Measurements from ENCODE around the gene IFIT1B.
"Not testable (repeated sequence)": the region's sequence is repeated elsewhere in the genome, so short reads cannot be mapped to it uniquely, and the experiment has no call there.

IFIT1B gene

DNA sequence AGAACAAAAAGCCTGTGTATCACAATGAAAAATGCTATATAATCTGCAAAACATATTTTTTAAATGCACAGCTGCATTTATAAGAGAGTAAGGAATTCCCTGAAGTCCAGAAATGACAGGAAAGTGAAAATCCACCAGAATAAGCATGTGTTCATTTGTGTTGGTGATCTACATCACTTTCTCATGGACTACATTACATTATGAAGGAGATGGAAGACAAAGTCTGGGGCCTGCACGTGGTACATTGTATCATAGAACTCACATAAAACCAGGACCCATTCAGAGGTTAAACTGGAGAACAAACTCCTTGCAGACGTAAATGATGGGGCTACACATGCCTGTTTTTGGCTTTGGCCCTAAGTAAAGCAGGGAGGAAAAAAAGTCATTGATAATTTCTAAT is 33.7 kb upstream of the IFIT1B start:
- Mint-ChIP-seq H3K9me3 (ENCODE audit: low read depth) (no peaks in the 10 kb centered on the region), H3K4me3 (no peak overlapping the region), H3K4me1 (ENCODE audit: low read depth) (no peaks in the 10 kb centered on the region), H3K27me3 (peaks cover 5% of the 10 kb centered on the region), H3K36me3 (peaks cover 22% of the 10 kb centered on the region), H3K27ac (no peak overlapping the region)

DNA sequence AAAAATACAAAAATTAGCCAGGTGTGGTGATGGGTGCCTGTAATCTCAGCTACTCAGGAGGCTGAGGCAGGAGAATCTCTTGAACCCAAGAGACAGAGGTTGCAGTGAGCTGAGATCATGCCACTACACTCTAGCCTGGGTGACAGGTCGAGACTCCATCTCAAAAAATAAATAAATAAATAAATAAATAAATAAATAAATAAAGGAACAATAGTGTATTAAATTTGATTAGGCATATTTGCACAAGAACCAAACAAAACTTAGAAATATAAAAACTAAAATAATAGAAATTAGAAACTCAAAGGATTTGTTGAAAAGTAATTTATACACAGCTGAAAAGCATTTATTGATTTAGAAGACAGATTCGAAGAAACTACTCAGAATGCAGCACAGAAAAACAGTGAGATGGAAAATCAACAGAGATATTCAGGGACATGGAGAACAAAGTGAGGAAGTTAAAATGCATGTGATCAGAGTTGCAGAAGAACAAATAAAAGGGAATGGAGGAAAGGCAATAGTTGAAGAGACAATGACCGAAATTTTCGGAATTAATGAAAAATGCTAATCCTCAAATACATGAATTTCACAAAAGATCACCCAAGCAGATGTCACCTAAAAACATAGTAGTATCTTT is 32.4 kb upstream of the IFIT1B start:
- H3K4me1 Mint-ChIP-seq (ENCODE audit: low read depth), result peaks cover under 1% of the 10 kb centered on the region
- no peak overlapping the region for H3K27ac Mint-ChIP-seq
- H3K36me3 Mint-ChIP-seq, result peaks cover 15% of the 10 kb centered on the region
- no peaks in the 10 kb centered on the region for H3K9me3 Mint-ChIP-seq (ENCODE audit: low read depth)
- H3K27me3 Mint-ChIP-seq, result peaks cover 6% of the 10 kb centered on the region
- H3K4me3 Mint-ChIP-seq, result no peak overlapping the region

DNA sequence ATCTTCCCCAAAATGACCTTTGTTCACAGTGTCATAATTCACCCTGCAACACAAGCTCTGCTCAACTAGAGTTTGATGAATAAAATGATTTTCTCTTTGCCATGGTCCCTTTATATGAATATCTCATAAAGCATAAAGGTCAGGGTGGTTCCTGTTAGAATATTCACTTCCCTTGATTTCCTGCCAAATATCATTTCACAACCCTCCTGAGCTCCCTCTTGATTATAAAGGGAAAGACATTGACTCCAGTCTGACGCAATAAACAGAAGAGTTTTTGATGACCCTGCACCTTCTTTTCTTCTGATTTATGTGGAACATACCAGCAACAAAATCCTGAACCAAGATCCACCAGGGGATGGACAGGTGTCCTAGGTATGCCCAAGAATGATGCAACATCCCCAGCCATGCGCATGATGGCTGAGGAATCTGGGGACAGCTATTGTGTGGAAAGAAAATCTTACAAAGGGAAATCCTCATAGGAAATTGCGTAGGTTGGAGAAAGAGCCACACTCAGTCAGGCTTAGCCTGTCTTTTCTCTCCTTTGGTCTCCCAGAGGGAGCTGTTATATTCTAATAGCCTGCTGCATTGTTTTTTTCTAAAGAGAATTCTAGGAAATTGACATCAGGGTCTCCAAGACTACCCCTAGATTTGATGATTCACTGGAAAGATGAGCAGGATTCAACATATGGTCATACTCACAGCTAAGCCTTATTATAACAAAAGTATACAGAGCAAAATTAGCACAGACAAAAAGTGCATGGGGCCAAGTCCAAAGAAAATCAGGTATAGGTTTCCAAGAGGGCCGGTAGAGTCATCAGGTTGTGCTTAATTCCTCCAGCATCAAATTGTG is 31.2 kb upstream of the IFIT1B start:
- Mint-ChIP-seq H3K4me3 (no peak overlapping the region), H3K27me3 (peaks cover 8% of the 10 kb centered on the region), H3K27ac (no peak overlapping the region), H3K36me3 (peaks cover 10% of the 10 kb centered on the region), H3K4me1 (ENCODE audit: low read depth) (peaks cover 5% of the 10 kb centered on the region), H3K9me3 (ENCODE audit: low read depth) (no peaks in the 10 kb centered on the region)

DNA sequence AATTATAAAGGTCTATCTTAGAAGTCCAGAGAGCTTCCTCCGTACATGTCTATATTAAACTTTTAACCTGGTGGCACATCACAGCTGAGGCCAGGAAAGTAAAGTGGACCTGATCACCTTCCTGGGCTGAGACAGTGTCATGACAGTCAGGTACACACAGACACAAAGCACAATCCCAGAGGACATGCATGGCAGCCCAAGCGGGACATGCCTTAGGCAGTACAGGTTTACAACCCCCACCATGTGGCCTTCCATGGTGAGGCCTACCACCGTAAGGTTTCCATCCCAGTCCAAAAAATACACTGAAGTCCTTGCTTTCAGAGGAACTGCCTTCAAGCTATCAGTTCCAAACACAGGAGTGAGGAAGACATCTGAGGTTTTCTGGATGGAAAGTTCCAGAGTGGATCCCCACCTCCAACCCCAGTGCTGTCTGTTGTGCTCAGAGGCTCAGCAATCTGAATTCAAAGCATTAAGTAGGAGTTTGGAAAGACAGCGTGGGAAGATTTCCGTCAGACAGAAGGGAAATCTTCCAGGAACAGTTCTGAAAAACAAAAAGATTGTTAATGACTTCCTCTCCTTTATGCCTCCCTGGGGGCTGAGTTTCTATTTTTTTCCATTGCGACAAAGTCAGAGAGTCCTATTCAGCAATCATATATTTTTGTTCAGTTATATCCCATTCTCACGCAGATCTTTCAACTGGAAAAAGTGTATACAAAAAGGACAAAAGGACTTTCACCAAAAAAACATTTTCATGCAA is 30.0 kb upstream of the IFIT1B start:
- peaks cover 5% of the 10 kb centered on the region for H3K4me1 Mint-ChIP-seq (ENCODE audit: low read depth)

DNA sequence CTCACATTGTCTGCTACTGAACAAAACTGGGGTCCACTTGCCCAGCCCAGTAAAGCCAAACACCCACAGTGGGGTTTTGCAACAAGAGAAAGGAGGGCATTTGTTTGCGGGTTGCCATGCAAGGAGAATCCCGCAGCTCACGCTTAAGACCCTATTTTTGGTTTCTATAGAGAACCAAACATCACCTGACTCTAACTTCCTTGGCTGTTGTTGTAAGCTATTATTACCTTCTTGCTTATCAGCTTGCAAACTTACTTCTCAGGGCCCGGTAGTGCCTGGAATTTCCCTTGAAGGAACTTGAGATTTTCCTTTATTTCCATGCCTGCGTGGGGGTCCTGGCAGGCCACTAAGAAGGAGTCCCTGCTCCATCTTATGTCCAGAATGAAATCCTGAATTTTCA is 29.4 kb upstream of the IFIT1B start:
- no peak overlapping the region for H3K4me3 Mint-ChIP-seq
- no peaks in the 10 kb centered on the region for H3K9me3 Mint-ChIP-seq (ENCODE audit: low read depth)
- H3K36me3 Mint-ChIP-seq, result peaks cover 3% of the 10 kb centered on the region
- no peak overlapping the region for H3K27ac Mint-ChIP-seq
- peaks cover 5% of the 10 kb centered on the region for H3K4me1 Mint-ChIP-seq (ENCODE audit: low read depth)
- peaks cover 6% of the 10 kb centered on the region for H3K27me3 Mint-ChIP-seq

More for the DNA sequence above, 30.0 kb upstream of the IFIT1B start:
- no peaks in the 10 kb centered on the region for H3K9me3 Mint-ChIP-seq (ENCODE audit: low read depth)
- H3K27ac Mint-ChIP-seq, result no peak overlapping the region
- H3K36me3 Mint-ChIP-seq, result peaks cover 2% of the 10 kb centered on the region
- no peak overlapping the region for H3K4me3 Mint-ChIP-seq
- H3K27me3 Mint-ChIP-seq, result peaks cover 8% of the 10 kb centered on the region

DNA sequence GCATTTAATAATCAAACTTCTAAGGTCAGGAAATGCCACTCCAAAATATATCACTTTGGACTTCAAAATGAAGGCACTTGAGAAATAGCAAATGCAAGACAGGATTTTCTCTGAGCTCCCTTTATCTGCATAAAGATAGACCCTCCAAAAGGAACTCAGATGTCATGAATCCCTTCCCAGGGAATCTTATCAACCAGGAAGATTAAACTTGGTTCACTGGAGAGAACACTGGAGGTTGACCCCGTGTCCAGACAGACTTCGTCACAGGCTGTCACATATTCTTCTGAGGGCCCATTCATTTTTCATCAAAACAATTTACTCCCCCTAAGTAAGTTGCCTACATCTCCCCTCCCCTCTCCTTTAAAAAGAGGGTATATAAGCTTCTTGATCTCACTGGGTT is 28.9 kb upstream of the IFIT1B start:
- peaks cover 5% of the 10 kb centered on the region for H3K36me3 Mint-ChIP-seq
- no peaks in the 10 kb centered on the region for H3K9me3 Mint-ChIP-seq (ENCODE audit: low read depth)
- no peak overlapping the region for H3K4me3 Mint-ChIP-seq
- no peak overlapping the region for H3K27ac Mint-ChIP-seq
- H3K4me1 Mint-ChIP-seq (ENCODE audit: low read depth), result peaks cover 5% of the 10 kb centered on the region
- peaks cover 6% of the 10 kb centered on the region for H3K27me3 Mint-ChIP-seq

DNA sequence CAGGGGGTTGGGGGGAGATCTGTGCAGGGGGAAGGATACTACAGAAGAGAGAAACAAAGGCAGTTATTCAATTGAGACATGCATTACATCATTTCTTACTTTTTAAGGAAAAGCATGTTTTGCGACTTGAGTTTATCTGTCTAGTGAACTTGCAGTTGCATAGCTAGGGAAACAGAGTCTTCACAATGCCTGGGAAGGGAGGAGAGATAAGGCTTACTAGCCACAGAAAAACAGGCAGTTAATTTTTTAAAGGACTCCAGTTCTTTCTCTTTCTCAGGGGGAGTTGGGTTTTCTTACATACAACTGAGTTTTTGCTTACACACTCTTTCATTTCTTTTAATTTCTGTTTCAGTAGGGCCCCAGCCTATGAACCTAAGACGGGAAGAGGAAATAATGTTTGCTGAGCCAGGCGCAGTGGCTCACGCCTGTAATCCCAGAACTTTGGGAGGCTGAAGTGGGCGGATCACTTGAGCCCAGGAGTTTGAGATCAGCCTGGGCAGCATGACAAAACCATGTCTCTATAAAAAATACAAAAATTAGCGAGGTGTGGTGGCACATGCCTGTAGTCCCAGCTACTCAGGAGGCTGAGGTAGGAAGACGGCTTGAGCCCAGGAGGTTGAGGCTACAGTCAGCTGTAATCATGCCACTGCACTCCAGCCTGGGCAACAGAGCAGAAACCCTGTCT is 27.1 kb upstream of the IFIT1B start:
- H3K4me1 Mint-ChIP-seq (ENCODE audit: low read depth); H3K9me3 Mint-ChIP-seq (ENCODE audit: low read depth); H3K27me3 Mint-ChIP-seq; H3K4me3 Mint-ChIP-seq; H3K27ac Mint-ChIP-seq; H3K36me3 Mint-ChIP-seq: not testable (repeated sequence)

DNA sequence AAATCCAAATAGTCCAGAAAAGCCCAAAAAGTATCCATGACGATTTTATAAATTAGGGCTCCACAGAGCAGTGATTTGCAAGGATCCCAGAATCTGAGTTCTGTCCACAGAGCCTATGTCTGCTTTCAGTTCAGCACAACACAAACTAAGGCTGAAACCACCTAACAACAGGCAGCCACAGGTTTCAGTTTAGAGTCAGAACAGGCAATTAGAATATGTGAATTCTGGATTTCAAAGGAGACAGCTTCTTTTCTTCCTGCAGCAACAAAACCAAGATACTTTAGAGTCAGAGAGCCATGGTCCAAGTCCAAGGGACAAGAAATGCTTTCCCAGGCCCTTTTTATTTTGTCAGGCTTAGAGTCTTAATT is 26.5 kb upstream of the IFIT1B start:
- H3K4me3 Mint-ChIP-seq, result no peak overlapping the region
- peaks cover 10% of the 10 kb centered on the region for H3K27me3 Mint-ChIP-seq
- peaks cover 6% of the 10 kb centered on the region for H3K4me1 Mint-ChIP-seq (ENCODE audit: low read depth)
- H3K9me3 Mint-ChIP-seq (ENCODE audit: low read depth), result no peaks in the 10 kb centered on the region
- peaks cover 5% of the 10 kb centered on the region for H3K36me3 Mint-ChIP-seq
- no peak overlapping the region for H3K27ac Mint-ChIP-seq

DNA sequence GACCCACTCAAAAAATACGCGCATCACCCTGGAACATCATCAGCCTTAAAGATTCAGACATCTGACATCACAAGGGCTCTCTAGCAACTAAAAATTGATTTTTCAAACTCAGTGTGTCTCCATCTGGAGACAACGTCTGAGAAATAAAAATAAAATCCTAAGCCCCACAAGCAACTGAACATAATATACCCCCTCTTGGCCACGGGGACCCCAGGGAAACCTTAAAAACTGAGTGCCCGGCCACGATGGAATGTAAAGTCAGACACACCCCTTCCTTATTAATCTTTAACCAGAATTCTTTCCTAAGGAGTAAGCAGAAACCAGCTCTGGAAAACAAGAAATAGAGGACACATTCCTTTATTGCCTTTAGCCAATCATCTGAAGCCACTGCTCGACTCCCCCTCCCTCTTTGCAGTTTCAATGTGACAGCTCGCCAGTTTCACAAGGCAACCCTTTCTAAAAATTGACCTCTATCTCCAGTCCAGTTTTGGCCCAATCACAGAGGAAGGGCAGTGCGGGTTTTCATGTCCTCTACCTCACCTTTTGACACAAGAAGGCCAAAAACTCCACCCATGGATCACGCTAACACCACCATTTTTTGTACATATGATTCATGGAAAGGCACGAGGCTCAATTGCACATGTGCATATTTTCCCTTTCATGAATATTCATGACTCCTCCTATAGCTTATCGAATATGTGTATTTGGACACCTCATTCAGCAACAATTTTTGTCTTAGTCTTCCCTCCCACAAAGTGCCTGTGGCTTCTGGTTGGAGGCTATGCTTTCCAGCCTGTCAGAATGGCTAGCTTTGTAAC is 25.9 kb upstream of the IFIT1B start:
- Mint-ChIP-seq H3K4me1 (ENCODE audit: low read depth) (peaks cover 6% of the 10 kb centered on the region), H3K27ac (no peak overlapping the region), H3K27me3 (peaks cover 10% of the 10 kb centered on the region)

DNA sequence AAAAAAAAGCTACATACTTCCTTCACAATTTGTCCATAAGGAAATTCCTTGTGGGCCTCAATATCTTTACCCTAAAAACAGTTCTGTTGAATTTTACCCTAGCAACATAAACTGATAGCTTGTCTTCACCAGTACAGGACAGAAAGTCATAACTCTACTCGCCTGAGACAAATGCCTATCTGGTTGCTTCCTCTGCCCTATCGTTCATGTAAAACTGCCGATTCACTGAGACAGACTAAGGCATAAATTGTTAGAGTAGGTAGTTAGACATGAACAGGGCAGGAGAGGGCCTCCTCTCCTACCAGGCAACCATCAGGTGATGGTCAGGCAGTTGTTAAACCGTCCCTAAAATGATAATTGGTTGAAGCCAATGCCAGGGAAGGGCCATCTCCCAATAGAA is 25.1 kb upstream of the IFIT1B start:
- Mint-ChIP-seq H3K27me3 (peaks cover 12% of the 10 kb centered on the region), H3K27ac (no peak overlapping the region), H3K4me3 (no peak overlapping the region), H3K9me3 (ENCODE audit: low read depth) (no peaks in the 10 kb centered on the region), H3K4me1 (ENCODE audit: low read depth) (peaks cover 6% of the 10 kb centered on the region), H3K36me3 (peaks cover 5% of the 10 kb centered on the region)

More for the DNA sequence above, 25.9 kb upstream of the IFIT1B start:
- no peak overlapping the region for H3K4me3 Mint-ChIP-seq
- H3K36me3 Mint-ChIP-seq, result peaks cover 5% of the 10 kb centered on the region
- H3K9me3 Mint-ChIP-seq (ENCODE audit: low read depth), result no peaks in the 10 kb centered on the region

DNA sequence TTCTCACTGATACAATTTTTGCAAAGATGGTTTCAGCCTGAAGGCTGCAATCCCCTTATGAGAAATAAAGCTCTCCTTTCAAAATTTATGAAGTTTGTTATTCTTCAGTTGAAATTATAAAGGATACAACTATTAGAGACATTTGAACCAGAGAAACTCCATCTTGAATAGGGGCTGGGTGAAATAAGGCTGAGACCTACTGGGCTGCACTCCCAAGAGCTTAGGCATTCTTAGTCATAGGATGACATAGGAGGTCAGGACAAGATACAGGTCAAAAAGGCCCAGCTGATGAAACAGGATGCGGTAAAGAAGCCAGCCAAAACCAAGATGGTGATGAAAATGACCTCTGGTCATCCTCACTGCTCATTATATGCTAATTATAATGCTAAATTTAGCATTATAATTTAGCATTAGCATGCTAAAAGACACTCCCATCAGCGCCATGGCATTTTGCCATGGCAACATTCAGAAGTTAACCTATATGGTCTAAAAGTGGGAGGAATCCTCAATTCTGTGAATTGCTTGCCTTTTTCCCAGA is 22.4 kb upstream of the IFIT1B start:
- Mint-ChIP-seq H3K27ac (no peak overlapping the region), H3K36me3 (peaks cover 5% of the 10 kb centered on the region), H3K9me3 (ENCODE audit: low read depth) (no peaks in the 10 kb centered on the region), H3K4me1 (ENCODE audit: low read depth) (peaks cover 6% of the 10 kb centered on the region), H3K4me3 (no peak overlapping the region), H3K27me3 (peaks cover 9% of the 10 kb centered on the region)

DNA sequence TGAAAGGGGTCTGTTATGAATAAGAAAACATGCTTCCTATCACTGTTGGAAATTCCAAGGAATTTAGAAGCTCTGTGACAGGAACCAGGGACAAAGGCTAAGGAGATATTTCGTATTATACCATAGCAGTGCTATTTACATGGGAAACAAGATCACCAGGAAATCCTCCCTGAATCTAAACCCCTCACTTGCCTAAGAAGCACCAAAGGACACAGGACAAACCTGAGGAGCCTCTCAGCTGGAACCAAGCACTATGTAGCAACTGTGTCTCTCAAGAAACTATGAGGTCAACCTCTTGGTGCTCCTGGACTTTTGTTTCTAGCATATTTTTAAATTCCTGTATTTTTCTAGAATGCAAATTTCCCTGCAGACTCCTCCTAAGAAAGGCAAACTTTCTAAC is 20.8 kb upstream of the IFIT1B start:
- H3K27ac Mint-ChIP-seq, result no peak overlapping the region
- no peaks in the 10 kb centered on the region for H3K9me3 Mint-ChIP-seq (ENCODE audit: low read depth)
- H3K4me3 Mint-ChIP-seq, result no peak overlapping the region
- H3K4me1 Mint-ChIP-seq (ENCODE audit: low read depth), result peaks cover 1% of the 10 kb centered on the region
- peaks cover 5% of the 10 kb centered on the region for H3K36me3 Mint-ChIP-seq
- peaks cover 7% of the 10 kb centered on the region for H3K27me3 Mint-ChIP-seq

DNA sequence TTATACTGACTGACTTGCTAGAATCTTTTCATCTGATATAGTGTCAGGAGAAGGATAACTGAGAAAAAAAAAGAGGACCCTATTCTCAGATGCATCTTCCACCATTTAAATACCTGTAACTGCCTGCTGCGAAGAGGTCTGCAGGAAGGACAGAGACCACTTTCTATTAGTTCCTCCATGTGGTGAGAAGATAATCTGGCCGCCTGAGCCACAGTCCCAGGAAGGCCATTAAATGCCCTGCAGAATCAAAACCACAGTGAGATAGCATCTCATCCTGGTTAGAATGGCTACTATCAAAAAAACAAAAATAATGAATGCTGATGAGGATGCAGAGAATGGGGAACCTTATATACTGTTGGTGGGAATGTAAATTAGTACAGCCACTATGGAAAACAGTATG is 19.9 kb upstream of the IFIT1B start:
- Mint-ChIP-seq H3K27ac (no peak overlapping the region), H3K36me3 (peaks cover 5% of the 10 kb centered on the region), H3K4me3 (no peak overlapping the region), H3K4me1 (ENCODE audit: low read depth) (peaks cover 2% of the 10 kb centered on the region), H3K9me3 (ENCODE audit: low read depth) (no peaks in the 10 kb centered on the region), H3K27me3 (peaks cover 7% of the 10 kb centered on the region)

DNA sequence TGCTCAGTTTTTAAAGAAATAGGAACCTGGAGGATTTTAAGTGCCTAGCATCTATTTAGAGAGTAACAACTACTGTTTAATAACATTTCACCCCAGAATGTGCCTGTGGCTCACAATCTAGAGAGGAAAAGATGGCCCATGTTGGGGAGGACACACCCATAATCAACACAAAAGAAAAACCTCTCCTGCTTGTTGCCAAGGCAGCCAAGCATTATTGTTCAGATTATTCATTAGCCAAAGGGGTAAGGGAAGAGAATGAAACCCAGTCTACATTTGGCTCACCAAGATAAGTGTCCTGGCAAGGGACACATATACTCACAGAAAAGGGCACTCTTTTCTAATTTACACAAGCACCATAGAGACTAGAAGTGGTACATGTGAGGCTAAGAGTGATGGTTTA is 17.7 kb upstream of the IFIT1B start:
- Mint-ChIP-seq H3K4me1 (ENCODE audit: low read depth) (peaks cover 18% of the 10 kb centered on the region), H3K27me3 (peaks cover 2% of the 10 kb centered on the region), H3K36me3 (no peaks in the 10 kb centered on the region), H3K4me3 (no peak overlapping the region), H3K9me3 (ENCODE audit: low read depth) (no peaks in the 10 kb centered on the region), H3K27ac (no peak overlapping the region)
